NCI-H524 (cell line): ENCODE data around the gene SOAT2.

Source experiments
- DNase-seq, 2 experiments: peaks; one replicate each; lab custom pipeline; 2025; lab: John Stamatoyannopoulos, UW

Gene SOAT2

GRCh38 chr12:53065470-53065869 is 37.8 kb upstream of the SOAT2 start:
- DNase-seq = no peak

- DNase-seq = peak; percentile 10 to 59
Measured at GRCh38 chr12:53065975-53066931, 37.0 kb upstream of the SOAT2 start.

DNA sequence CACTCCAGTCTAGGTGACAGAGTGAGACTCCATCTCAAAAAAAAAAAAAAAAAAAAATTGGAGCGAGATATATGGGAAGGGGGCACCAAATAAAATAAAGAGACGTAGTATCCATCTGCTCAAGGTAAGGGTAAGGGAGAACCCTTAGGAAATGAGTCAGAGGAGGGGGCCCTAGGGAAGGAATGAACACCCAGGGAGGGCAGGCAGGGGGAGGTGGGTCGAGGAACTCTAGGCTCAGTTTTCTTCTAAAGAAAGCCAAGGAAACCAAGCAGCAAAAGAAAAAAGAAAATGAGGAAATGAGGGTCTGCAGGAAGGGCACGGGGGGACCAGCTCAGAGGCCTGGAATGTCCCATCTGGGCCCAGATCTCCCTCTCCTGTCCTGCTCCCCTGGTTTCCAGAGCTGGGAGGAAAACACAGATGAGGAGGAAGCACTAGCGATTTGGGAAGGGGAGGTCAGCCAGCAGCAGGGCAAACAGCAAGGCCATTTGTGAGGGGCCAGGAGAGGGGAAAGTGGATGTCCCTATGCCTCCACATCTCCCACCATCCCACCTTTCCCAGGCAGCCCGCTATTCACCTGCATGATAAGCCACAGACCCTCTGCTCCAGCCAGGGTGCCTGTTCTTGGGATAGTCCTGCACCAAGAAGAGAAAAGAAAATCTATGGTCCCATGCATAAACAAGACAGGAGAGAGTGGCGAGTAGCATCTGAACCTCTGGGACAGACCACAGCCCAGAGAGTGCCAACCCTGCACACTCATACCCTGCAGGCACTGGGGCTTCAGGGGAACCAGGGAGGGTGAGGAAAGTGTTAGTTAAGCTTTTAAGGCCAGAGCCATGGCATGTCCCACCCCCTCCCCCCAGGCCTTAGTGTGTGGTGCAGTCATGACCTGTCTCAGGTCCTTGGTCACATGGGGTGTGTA is 36.0 kb upstream of the SOAT2 start:
- DNase-seq = no peak

GRCh38 chr12:53067993-53068770 is 35.1 kb upstream of the SOAT2 start:
- DNase-seq = no peak

GRCh38 chr12:53068811-53069585 is 34.3 kb upstream of the SOAT2 start:
- DNase-seq = no peak

GRCh38 chr12:53069621-53070410 is 33.5 kb upstream of the SOAT2 start:
- DNase-seq = no peak

- DNase-seq = peak in 1 of 2 experiments; percentile 23
Measured at GRCh38 chr12:53070877-53071492, 32.3 kb upstream of the SOAT2 start.

- no peak for DNase-seq
Measured at GRCh38 chr12:53071591-53072551, 31.4 kb upstream of the SOAT2 start.

GRCh38 chr12:53073881-53074280 is 29.4 kb upstream of the SOAT2 start:
- no peak for DNase-seq

DNA sequence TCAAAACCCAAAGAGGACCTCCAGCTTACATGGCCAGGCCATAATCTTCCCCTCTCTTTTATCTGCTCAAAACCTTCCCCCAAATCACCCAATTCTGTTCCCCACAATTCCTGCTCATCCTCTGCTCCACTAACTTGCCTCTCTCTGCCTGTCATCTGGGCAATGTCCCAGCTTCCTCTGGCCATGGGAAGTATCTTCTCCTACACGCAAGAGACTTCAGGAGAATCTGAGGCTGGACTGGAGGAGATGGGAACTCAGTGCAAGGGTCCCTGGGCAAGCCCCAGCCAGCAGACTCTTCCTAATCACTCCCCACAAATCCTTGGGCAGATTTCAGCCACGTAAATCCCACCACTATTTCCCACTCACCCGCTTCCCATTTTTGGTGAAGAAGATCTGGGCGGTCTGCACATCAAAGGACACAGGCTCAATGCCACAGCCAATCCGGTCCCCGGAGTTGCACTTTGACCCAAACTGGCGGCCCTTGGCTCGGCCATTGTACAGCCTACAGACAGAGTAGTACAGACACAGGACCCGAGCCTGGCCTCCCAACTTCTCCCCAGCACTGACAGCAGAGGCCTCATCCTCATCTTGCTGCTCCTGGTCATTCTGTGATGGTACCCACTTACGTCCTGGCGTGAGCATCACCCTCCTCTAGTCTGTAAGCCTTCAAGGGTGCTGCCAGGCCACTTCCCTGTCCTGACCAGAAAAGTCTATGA is 28.8 kb upstream of the SOAT2 start:
- DNase-seq = no peak

DNA sequence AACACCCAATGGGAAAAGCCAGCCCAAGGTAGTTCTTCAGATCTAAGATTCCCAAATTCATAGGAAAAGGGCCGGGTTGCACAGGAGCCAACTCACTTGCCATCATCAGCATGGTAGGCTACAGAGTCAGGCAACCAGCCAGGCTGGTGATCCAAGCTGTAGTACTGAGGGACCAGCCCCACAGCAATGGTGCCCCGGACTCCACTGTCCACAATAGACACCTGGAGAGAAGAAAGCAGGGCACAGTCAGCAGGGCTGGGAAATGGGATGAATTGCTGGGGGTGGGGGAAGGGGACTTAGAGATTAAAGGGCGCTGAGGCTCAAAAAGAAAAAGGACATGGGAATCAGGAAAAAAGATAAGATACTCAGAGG is 28.3 kb upstream of the SOAT2 start:
- no peak for DNase-seq

GRCh38 chr12:53076461-53076860 is 26.8 kb upstream of the SOAT2 start:
- no peak for DNase-seq

GRCh38 chr12:53077030-53077429 is 26.3 kb upstream of the SOAT2 start:
- DNase-seq = no peak

DNA sequence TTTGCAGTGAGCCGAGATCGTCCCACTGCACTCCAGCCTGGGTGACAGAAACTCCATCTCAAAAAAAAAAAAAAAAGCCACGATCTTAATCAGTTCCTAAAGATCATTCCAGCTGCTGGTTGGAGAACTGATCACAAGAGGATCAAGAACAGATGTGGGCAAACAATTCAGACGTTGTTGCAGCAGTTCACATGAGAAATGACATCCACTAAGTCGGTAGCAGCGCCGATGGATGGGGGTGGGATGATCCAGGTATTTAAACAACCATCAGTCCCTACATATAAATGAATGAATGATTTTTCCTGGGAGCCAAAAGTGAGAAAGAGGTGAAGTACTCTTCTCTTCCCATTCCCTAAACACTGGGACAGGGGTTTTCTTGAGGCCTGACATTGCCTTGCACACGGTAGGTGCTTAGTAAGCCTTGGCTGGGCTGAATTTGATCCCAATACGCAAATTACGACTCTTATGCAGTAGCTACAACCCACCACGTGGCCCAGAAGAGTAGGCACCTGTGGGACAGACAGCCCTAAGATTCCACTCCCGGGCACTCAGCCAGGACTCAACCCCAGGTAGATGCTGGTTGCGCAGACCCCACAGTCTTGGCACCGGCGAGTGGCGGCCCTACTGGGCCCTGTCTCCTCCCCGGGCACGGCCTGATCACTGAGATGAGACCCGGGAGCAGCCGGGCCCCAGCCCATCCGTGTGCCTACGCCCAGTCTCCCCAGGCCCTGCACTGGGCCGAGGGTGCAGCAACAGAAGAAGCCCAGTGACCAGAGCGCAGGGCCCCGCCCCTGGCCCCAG is 24.7 kb upstream of the SOAT2 start:
- peak in 1 of 2 experiments; percentile 54 for DNase-seq

- DNase-seq = peak; percentile 93 to 96
Measured at GRCh38 chr12:53079226-53080117, 23.8 kb upstream of the SOAT2 start, which contains the start of gene SPRYD3. Gene SPRYD3, minus strand, starts transcription at chr12:53079390. Its CDS starts 57 bp downstream, at chr12:53079333.

DNA sequence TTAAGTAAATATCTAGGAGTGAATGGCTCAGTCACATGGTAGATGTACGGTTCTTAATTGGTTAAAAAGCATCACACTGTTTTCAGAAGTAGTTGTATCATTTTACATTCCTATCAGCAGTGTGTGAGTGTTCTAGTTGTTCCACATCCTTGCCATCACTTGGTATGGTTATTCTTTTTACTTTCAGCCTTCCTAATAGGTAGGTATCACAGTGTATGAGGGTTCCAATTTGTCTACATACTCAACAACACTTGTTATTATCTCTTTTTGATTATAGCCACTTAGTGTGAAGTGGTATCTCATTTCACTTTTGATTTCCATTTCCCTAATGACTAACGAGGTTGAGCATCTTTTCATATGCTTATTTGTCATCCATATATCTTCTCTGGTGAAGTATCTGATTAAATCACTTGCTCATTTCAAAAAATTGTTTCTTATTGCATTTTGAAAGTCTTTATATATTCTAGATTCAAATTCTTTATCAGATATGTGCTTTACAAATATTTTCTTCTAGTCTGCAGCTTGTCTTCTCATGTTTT is 20.6 kb upstream of the SOAT2 start:
- no peak for DNase-seq
